ENCODE data around the gene TRPV4. TPM values are rescaled to one million over a fixed set of nuclear protein-coding genes. Genes with fewer than 3 reads are reported as not detected.
A peak's percentile ranks its signal among the peaks of the same experiment; 100 is the strongest.

TRPV4 gene
- total RNA-seq, 1 experiment from 2014 or later = 2.9 TPM

- ChIA-PET POLR2A (interaction anchor here (0.6 kb wide), 1 partner anchor 200 kb away, joined by 3 read pairs; no protein-coding TSS in a partner anchor), CTCF (interaction anchor here (0.8 to 1.8 kb wide), 5 partner anchors 13 to 366 kb away, joined by 3 to 8 read pairs (median 3); no protein-coding TSS in a partner anchor)
- ATAC-seq (no peak), DNase-seq (ENCODE audit: low spot score) (peak; percentile 6)
- peaks cover 16% of the 10 kb centered on the region for H3K4me1 Mint-ChIP-seq
- TF ChIP-seq, protein P1, sequence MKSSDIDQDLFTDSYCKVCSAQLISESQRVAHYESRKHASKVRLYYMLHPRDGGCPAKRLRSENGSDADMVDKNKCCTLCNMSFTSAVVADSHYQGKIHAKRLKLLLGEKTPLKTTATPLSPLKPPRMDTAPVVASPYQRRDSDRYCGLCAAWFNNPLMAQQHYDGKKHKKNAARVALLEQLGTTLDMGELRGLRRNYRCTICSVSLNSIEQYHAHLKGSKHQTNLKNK (CRISPR knock-in tag; IDR thresholded peaks at IDR 0.05) = no peak
- TF ChIP-seq ZNF416 (CRISPR knock-in tag; IDR thresholded peaks at IDR 0.05) (no peak), FOXP1 (CRISPR knock-in tag; IDR thresholded peaks at IDR 0.05; ENCODE audit: borderline replicate concordance) (no peak), TCF7 (CRISPR knock-in tag; IDR thresholded peaks at IDR 0.05; ENCODE audit: low read depth) (no peak), MAX (CRISPR knock-in tag; IDR thresholded peaks at IDR 0.05) (no peak), ESRRA (CRISPR knock-in tag; IDR thresholded peaks at IDR 0.05; ENCODE audit: borderline replicate concordance) (no peak), HMGA2 (CRISPR knock-in tag; IDR thresholded peaks at IDR 0.05) (no peak), MXD4 (CRISPR knock-in tag; IDR thresholded peaks at IDR 0.05; ENCODE audit: borderline replicate concordance) (no peak), ETV6 (CRISPR knock-in tag; IDR thresholded peaks at IDR 0.05) (no peak), CREB1 (CRISPR knock-in tag; IDR thresholded peaks at IDR 0.05) (no peak)
- TF ChIP-seq, protein P2, sequence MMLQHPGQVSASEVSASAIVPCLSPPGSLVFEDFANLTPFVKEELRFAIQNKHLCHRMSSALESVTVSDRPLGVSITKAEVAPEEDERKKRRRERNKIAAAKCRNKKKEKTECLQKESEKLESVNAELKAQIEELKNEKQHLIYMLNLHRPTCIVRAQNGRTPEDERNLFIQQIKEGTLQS (CRISPR knock-in tag; conservative IDR thresholded peaks at IDR 0.05) = no peak
- peaks cover 21% of the 10 kb centered on the region for H3K9me3 Mint-ChIP-seq
- H3K27ac Mint-ChIP-seq = no peak overlapping the region
- no peak overlapping the region for H3K4me3 Mint-ChIP-seq
- peaks cover 9% of the 10 kb centered on the region; the same call in 1 of the 2 replicates for H3K36me3 Mint-ChIP-seq
- H3K27me3 Mint-ChIP-seq (ENCODE audit: low read depth) = no peaks in the 10 kb centered on the region
Observed at GRCh38 chr12:109760031-109760929, 72.9 kb downstream of the TRPV4 start.

DNA sequence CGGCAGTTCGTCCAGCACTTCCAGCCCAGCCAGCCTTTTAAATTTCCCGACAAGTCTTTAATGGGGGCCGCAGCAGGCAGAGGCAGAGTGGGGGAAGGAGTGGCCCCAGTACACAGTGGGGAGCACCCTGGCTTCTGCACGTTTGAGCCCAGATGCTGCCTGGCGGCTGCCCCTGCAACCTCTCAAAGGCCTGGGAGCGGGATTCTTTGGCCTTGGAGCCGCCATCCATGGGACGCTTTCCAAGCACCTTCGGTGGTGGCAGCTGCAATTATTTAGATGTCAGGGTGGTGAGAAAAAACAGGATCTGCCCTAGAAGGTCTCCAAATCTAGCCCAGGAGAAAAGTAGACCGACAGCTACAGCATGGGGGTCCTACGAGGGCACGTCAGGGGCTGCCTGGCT lies 73.6 kb downstream of the TRPV4 start:
- Mint-ChIP-seq H3K36me3 (peaks cover 9% of the 10 kb centered on the region; the same call in 1 of the 2 replicates), H3K27me3 (ENCODE audit: low read depth) (no peaks in the 10 kb centered on the region), H3K4me1 (peaks cover 16% of the 10 kb centered on the region), H3K27ac (no peak overlapping the region), H3K4me3 (no peak overlapping the region), H3K9me3 (peaks cover 21% of the 10 kb centered on the region)
- ChIA-PET POLR2A (no interaction called here), CTCF (interaction anchor here (1.0 to 2.0 kb wide), 7 partner anchors 15 to 366 kb away, joined by 3 to 15 read pairs (median 7); no protein-coding TSS in a partner anchor)
- TF ChIP-seq RELA (CRISPR knock-in tag; IDR thresholded peaks at IDR 0.05; ENCODE audit: borderline replicate concordance) (no peak), SMAD3 (CRISPR knock-in tag; IDR thresholded peaks at IDR 0.05; ENCODE audit: borderline replicate concordance) (no peak), HMGA2 (CRISPR knock-in tag; IDR thresholded peaks at IDR 0.05) (no peak), ZNF317 (CRISPR knock-in tag; IDR thresholded peaks at IDR 0.05; ENCODE audit: borderline replicate concordance, low read depth) (no peak), ZBTB21 (CRISPR knock-in tag; IDR thresholded peaks at IDR 0.05; ENCODE audit: borderline replicate concordance) (no peak), ZNF423 (CRISPR knock-in tag; IDR thresholded peaks at IDR 0.05) (no peak), SP1 (CRISPR knock-in tag; conservative IDR thresholded peaks at IDR 0.05) (no peak)
- TF ChIP-seq, protein P3, sequence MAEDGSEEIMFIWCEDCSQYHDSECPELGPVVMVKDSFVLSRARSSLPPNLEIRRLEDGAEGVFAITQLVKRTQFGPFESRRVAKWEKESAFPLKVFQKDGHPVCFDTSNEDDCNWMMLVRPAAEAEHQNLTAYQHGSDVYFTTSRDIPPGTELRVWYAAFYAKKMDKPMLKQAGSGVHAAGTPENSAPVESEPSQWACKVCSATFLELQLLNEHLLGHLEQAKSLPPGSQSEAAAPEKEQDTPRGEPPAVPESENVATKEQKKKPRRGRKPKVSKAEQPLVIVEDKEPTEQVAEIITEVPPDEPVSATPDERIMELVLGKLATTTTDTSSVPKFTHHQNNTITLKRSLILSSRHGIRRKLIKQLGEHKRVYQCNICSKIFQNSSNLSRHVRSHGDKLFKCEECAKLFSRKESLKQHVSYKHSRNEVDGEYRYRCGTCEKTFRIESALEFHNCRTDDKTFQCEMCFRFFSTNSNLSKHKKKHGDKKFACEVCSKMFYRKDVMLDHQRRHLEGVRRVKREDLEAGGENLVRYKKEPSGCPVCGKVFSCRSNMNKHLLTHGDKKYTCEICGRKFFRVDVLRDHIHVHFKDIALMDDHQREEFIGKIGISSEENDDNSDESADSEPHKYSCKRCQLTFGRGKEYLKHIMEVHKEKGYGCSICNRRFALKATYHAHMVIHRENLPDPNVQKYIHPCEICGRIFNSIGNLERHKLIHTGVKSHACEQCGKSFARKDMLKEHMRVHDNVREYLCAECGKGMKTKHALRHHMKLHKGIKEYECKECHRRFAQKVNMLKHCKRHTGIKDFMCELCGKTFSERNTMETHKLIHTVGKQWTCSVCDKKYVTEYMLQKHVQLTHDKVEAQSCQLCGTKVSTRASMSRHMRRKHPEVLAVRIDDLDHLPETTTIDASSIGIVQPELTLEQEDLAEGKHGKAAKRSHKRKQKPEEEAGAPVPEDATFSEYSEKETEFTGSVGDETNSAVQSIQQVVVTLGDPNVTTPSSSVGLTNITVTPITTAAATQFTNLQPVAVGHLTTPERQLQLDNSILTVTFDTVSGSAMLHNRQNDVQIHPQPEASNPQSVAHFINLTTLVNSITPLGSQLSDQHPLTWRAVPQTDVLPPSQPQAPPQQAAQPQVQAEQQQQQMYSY (CRISPR knock-in tag; IDR thresholded peaks at IDR 0.05) = no peak
- no peak for ATAC-seq
- DNase-seq (ENCODE audit: low spot score) = peak; percentile 11
